ENCODE data around the gene MMP1.
"Not testable (repeated sequence)": the region's sequence is repeated elsewhere in the genome, so short reads cannot be mapped to it uniquely, and the experiment has no call there.

MMP1 gene

GRCh38 chr11:102760344-102761035 is 37.5 kb downstream of the MMP1 start:
- no peak for DNase-seq (ENCODE audit: low read depth)

DNA sequence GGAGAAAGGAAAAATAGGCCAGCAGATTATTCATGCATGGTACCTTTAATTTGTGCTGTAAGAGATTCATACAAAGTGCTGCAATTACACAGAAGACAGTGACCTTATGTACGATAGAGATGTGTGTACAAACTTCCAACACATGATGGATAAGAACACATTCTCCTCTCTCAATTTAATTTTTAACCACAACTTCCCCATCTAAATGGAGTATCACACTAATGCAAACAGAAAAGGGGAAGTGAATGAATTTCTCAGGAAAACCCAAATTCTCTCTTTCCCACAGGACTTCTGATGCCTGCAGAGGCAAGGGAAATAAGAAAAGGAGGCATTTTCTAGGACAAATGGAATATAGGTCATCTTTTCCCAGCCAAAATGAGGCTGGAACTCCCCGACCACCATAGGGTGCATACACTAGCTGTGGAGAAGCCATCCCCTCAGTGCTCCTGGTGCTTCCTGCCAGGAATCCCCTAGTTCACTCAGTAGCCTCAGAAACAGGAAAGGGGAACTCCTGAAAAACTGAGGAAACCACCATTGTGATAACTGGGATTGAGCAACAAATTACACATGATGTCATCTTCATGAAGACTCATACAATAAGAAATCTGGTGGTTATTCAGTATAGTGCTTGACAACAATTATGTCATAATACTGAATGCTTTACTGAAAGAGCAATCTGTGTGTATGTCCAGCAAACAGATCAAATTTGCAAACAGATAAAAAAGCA is 40.0 kb downstream of the MMP1 start:
- no peak for DNase-seq (ENCODE audit: low read depth)

DNA sequence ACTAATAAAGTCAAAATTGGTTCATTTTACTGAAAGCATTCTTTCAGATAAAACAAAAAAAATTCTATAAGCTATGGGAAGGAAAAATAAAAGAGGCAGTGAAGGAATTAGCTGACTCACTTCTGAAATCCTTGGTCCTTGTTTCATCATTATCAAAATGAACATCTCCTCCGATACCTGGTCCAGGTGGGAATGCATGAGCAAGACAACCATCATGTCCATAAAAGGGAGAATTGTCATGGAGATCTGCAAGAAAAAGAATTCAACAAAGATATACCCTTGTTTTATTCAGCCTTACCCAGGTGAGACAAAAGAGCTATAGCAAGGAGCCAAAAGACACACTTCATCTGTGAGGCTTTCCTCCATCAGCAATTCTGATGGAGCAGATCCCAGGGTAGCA is 44.7 kb downstream of the MMP1 start:
- DNase-seq (ENCODE audit: low read depth): no peak

DNA sequence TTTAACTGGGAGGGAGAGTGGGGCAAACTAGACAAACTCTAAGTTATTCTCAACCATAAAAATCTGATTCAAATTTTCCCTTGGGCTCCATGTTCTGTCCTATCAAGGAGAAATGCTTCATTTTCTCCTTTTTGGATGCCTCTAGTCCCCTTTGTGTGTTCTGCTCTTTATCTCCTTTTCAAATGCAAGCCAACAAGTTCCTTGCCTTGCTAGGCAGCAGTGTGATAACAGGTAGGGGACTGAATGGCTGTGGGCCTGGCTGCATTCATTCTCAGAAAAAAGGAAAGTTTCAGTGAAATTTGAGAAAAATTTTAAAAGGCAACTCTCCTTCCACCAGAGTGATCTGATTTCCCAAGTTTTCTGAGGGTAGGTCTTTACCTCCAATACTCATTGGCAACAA is 46.3 kb downstream of the MMP1 start:
- DNase-seq (ENCODE audit: low read depth): no peak

DNA sequence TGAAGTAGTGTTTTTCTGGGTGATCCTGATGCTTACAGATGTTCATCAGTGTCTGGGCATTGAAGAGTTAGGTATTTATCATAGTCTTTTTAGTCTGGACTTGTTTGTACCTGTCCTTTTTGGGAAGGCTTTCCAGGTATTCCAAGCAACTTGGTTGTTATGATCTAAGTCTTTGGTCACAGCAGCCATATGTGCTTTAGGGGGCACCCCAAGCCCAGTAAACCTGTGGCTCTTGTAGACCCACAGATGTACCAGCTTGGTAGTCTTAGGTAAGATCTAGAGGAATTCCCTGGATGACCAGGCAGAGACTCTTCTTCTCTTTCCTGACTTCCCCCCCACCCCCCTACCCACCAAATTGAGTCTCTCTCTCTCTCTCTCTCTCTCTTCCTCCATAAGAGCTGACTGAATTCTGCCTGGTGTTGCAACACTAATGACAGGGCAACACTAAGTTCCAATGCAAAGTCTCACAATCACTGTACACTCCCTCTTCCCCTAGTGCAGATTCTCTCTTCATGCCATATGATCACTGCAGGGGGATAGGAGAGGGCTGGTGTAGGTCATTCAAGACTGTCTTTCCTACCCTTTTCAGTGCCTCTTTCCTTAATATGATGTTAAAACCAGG is 48.7 kb downstream of the MMP1 start:
- DNase-seq (ENCODE audit: low read depth): no peak

GRCh38 chr11:102746746-102747578 is 51.0 kb downstream of the MMP1 start:
- not testable (repeated sequence) for DNase-seq (ENCODE audit: low read depth)
